ENCODE measurements around the gene KANK2. TPM values are rescaled to one million over a fixed set of nuclear protein-coding genes. Genes with fewer than 3 reads are reported as not detected.
A peak's percentile ranks its signal among the peaks of the same experiment; 100 is the strongest.

KANK2 gene
- total and polyA plus RNA-seq, 2 of the 13 experiments (the other 11 are each of a cell fraction or from before 2014, with no cell fraction given): 5.7 to 12.9 TPM

DNA sequence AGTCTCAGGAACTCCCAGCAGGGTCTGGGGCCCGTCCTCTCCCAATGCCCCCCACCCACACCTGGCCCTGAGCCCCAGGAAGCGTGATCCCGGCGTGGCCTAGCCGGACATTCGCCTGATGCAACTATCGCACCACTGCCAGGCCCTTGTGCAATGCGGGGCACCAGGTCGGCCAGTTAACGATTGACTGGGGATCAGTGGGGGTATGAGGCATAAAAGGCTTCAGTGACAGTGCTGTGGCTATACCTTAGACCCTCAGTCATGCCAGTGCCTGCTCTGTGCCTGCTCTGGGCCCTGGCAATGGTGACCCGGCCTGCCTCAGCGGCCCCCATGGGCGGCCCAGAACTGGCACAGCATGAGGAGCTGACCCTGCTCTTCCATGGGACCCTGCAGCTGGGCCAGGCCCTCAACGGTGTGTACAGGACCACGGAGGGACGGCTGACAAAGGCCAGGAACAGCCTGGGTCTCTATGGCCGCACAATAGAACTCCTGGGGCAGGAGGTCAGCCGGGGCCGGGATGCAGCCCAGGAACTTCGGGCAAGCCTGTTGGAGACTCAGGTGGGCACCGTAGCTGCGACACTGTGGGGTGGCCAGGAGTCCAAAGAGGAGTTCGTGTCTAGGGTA lies 42.1 kb upstream of the KANK2 start, which contains the start of gene ANGPTL8 (continued):
- TF ChIP-seq ZBTB7A (CRISPR knock-in tag; IDR thresholded peaks at IDR 0.05): peak; percentile 99
- TF ChIP-seq ZNF660 (CRISPR knock-in tag; IDR thresholded peaks at IDR 0.05; ENCODE audit: borderline replicate concordance, low read depth): no peak
- TF ChIP-seq SNRNP70 (IDR thresholded peaks at IDR 0.05; ENCODE audit: low read depth, low read length): no peak
- TF ChIP-seq ZFP36L2 (CRISPR knock-in tag; IDR thresholded peaks at IDR 0.05): no peak; the same call in 1 of the 2 replicates
- TF ChIP-seq, protein P1, sequence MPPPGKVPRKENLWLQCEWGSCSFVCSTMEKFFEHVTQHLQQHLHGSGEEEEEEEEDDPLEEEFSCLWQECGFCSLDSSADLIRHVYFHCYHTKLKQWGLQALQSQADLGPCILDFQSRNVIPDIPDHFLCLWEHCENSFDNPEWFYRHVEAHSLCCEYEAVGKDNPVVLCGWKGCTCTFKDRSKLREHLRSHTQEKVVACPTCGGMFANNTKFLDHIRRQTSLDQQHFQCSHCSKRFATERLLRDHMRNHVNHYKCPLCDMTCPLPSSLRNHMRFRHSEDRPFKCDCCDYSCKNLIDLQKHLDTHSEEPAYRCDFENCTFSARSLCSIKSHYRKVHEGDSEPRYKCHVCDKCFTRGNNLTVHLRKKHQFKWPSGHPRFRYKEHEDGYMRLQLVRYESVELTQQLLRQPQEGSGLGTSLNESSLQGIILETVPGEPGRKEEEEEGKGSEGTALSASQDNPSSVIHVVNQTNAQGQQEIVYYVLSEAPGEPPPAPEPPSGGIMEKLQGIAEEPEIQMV (CRISPR knock-in tag; IDR thresholded peaks at IDR 0.05; ENCODE audit: low read depth): peak; percentile 86; the same call in 1 of the 2 replicates
- TF ChIP-seq SIX4 (CRISPR knock-in tag; IDR thresholded peaks at IDR 0.05): peak; percentile 63
- TF ChIP-seq, protein P2, sequence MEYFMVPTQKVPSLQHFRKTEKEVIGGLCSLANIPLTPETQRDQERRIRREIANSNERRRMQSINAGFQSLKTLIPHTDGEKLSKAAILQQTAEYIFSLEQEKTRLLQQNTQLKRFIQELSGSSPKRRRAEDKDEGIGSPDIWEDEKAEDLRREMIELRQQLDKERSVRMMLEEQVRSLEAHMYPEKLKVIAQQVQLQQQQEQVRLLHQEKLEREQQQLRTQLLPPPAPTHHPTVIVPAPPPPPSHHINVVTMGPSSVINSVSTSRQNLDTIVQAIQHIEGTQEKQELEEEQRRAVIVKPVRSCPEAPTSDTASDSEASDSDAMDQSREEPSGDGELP (IDR thresholded peaks at IDR 0.05; ENCODE audit: borderline replicate concordance, low read depth): peak; percentile 73; the same call in 1 of the 2 replicates
- TF ChIP-seq ZNF569 (CRISPR knock-in tag; IDR thresholded peaks at IDR 0.05; ENCODE audit: borderline replicate concordance): no peak
- TF ChIP-seq, protein P3, sequence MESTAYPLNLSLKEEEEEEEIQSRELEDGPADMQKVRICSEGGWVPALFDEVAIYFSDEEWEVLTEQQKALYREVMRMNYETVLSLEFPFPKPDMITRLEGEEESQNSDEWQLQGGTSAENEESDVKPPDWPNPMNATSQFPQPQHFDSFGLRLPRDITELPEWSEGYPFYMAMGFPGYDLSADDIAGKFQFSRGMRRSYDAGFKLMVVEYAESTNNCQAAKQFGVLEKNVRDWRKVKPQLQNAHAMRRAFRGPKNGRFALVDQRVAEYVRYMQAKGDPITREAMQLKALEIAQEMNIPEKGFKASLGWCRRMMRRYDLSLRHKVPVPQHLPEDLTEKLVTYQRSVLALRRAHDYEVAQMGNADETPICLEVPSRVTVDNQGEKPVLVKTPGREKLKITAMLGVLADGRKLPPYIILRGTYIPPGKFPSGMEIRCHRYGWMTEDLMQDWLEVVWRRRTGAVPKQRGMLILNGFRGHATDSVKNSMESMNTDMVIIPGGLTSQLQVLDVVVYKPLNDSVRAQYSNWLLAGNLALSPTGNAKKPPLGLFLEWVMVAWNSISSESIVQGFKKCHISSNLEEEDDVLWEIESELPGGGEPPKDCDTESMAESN (CRISPR knock-in tag; conservative IDR thresholded peaks at IDR 0.05): peak; percentile 98
- peak; percentile 65; the same call in 1 of the 2 replicates for TF ChIP-seq ZNF552 (CRISPR knock-in tag; IDR thresholded peaks at IDR 0.05; ENCODE audit: borderline replicate concordance)
- TF ChIP-seq ZBTB4 (CRISPR knock-in tag; IDR thresholded peaks at IDR 0.05; ENCODE audit: borderline replicate concordance): peak; percentile 58; the same call in 1 of the 2 replicates
- TF ChIP-seq GFI1 (CRISPR knock-in tag; IDR thresholded peaks at IDR 0.05; ENCODE audit: borderline replicate concordance): peak; percentile 77; the same call in 1 of the 2 replicates
- TF ChIP-seq DR1 (CRISPR knock-in tag; IDR thresholded peaks at IDR 0.05): peak; percentile 100
- no peak for TF ChIP-seq PCBP2 (optimal IDR thresholded peaks at IDR 0.05; ENCODE audit: low read depth, low read length, poor library complexity, severe bottlenecking)
- no peak for TF ChIP-seq TEAD2 (CRISPR knock-in tag; IDR thresholded peaks at IDR 0.05)
- peak; percentile 89 for TF ChIP-seq ZNF160 (CRISPR knock-in tag; IDR thresholded peaks at IDR 0.05)
- TF ChIP-seq HOXD1 (CRISPR knock-in tag; IDR thresholded peaks at IDR 0.05): peak; percentile 93
- TF ChIP-seq AKAP8 (CRISPR knock-in tag; IDR thresholded peaks at IDR 0.05): peak; percentile 66; the same call in 1 of the 2 replicates
- TF ChIP-seq ZNF136 (CRISPR knock-in tag; IDR thresholded peaks at IDR 0.05; ENCODE audit: low read depth): peak; percentile 86; the same call in 1 of the 2 replicates
- TF ChIP-seq TBX3 (IDR thresholded peaks at IDR 0.05; ENCODE audit: borderline replicate concordance): peak; percentile 84; the same call in 1 of the 2 replicates
- peak; percentile 74; the same call in 1 of the 2 replicates for TF ChIP-seq ZNF768 (CRISPR knock-in tag; IDR thresholded peaks at IDR 0.05)
- TF ChIP-seq ZC3H13 (CRISPR knock-in tag; IDR thresholded peaks at IDR 0.05): peak; percentile 62; the same call in 1 of the 2 replicates

Data from HepG2 (cell line).